GM18873 (cell line): ENCODE measurements around the gene EBF4.

Source experiments
- ATAC-seq: cut with Tn5 transposase; IDR thresholded peaks from one replicate; pipeline ENCODE4 v1.9.1; 2021; ENCODE audit warnings: mild to moderate bottlenecking, moderate library complexity, moderate number of reproducible peaks; ENCODE audit not compliant: unreplicated experiment, low FRiP score

The EBF4 gene

GRCh38 chr20:2741881-2742280 lies 49.3 kb downstream of the EBF4 start:
- ATAC-seq = no peak

DNA sequence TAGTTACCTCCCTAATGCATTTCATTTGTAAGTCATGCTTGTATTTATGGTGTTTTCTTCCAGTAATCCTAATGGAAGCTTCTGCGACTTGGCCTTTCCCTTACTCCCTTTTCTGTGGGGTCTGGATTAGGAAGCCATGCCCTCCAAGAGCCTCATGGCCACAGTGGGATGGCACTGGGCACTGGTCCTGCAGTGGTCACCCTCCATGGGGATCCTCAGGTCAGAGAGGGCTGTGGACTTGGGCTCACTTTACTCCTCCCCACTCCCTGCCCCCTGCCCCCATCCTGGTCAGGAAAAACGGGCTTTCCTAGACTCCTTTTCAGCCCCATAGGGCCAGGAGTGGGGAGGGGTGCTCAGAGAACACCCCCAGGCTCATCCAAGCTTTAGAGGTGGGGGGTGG lies 49.9 kb downstream of the EBF4 start:
- ATAC-seq = no peak

GRCh38 chr20:2742934-2743559 lies 50.5 kb downstream of the EBF4 start:
- ATAC-seq = no peak

GRCh38 chr20:2745060-2745910 lies 52.7 kb downstream of the EBF4 start:
- no peak for ATAC-seq

GRCh38 chr20:2745936-2746635 lies 53.5 kb downstream of the EBF4 start:
- ATAC-seq = no peak

DNA sequence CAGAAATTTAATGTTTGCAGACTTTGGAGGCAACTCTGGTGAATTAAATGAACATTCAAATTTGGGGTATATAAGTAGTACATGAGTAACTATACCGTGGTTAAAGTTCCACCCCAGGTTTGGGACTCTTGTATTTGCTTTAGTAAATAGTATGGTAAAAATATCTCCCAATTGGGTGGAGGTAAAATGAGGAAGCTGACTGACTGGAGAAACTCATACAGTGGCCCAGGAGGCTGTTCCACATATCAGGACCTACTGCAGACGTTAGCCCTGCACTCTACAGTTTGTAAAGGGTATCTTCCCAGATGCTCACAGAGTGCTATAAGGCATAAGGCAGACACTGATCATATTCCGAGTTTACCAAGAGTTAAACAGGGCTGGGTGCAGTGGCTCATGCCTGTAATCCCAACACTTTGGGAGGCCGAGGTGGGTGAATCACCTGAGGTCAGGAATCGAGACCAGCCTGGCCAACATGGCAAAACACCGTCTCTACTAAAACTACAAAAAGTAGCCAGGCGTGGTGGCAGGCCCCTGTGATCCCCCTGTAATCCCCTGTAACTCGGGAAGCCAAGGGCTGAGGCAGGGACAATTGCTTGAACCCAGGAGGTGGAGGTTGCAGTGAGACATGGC lies 54.2 kb downstream of the EBF4 start:
- ATAC-seq = no peak

- ATAC-seq = no peak
Measured at GRCh38 chr20:2747676-2748235, 55.2 kb downstream of the EBF4 start.

DNA sequence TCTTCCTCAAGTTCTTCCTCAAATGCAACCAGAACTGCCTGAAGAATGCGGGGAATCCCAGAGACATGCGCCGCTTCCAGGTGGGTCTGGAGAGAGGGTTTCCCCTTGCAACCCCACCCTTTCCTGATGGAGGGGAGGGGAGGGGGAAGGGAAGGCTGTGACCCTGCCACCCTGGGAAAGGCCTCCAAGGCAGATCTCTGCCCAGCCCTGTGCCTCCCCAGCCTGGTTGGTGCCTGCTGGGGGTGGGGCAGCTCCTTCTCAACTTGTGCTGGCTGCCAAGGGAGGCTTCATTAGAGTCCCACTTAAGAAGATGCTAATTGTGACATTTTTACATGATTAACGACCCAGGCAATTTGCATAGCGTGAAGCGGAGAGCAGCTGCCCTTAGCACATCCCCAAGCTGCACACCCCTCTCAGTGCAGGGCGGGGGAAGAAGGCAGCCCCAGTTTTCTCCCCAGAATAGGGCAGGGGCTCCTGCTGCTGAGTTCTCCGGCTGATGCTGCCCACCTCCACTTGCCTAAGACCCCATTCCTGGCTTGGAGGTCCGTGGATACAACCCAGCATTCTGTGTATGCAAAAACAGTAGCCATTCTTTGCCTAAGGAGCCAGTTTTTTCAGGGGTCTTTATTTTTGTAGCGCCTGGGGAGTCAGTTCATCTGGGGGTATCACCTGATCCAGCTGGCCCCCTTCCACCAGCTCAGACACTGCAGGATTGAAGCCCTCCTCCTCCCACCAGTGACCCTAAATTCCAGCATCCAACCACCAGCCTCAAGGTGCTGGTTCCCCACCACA lies 56.2 kb downstream of the EBF4 start:
- ATAC-seq = no peak

- ATAC-seq = no peak
Measured at GRCh38 chr20:2749343-2749950, 56.9 kb downstream of the EBF4 start.

GRCh38 chr20:2749951-2750490 lies 57.4 kb downstream of the EBF4 start:
- no peak for ATAC-seq

GRCh38 chr20:2750491-2751251 lies 58.1 kb downstream of the EBF4 start:
- no peak for ATAC-seq

- no peak for ATAC-seq
Measured at GRCh38 chr20:2751347-2751877, 58.8 kb downstream of the EBF4 start.

DNA sequence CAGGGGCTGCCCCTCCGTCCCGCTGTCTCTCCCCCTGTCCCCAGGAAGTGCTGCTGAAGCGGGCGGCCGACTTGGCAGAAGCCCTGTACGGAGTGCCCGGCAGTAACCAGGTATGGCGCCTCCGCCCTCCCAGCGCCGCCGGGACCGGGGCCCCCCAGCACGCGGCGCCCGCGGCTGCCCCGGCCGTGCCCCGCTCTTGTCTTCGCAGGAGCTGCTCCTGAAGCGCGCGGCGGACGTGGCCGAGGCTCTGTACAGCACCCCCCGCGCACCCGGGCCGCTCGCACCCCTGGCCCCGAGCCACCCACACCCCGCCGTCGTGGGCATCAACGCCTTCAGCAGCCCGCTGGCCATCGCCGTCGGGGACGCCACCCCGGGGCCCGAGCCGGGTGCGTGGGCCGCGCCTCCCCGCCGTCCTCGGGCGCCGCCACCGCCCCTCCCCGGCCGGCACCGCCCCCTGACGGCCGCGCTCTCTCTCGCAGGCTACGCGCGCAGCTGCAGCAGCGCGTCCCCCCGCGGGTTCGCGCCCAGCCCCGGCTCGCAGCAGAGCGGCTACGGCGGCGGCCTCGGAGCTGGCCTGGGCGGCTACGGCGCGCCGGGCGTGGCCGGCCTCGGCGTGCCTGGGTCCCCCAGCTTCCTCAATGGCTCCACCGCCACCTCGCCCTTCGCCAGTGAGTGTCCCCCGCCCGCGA lies 59.4 kb downstream of the EBF4 start:
- no peak for ATAC-seq

DNA sequence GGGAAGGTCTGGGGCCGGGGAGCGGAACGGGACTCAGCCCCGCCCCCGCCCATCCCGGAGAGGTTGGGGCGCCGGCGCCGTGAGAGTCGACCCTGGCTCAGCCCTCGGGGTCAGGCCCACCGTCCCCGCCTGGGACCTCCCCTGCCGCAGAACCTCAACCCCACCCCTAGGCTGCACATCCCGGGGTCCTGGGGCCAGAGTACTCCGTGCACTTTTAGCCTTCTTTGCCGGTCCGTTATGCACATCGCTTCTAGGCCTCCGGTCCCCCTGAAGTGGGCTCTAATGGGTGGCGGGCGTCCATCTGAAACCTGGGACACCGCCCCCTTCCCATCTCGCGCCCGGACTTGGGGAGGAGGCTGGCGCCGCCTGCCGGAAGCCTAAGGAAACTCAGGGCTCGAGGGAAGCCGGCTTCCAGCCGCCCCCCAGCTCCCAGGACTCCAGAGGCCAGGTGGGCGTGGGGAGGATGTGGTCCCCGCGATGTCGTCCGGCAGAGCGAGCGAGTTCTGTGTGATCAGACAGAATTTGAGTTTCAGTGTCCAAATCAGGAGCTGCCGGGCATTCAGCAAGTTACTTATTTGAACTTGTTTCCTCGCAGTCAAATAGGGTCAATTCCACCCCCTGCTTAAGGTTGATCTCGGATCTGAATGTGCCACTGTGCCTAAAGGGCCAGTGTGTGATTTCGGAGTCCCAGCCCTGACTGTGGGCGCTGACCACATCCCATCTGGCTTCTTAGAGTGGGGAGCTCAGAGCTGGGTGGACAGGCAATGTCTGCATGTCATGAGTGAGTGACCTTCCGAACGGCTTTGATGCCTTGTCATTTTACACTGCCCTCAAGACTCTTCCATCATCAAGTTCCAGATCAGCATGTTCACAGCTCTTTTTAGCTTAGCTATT lies 60.2 kb downstream of the EBF4 start:
- no peak for ATAC-seq

DNA sequence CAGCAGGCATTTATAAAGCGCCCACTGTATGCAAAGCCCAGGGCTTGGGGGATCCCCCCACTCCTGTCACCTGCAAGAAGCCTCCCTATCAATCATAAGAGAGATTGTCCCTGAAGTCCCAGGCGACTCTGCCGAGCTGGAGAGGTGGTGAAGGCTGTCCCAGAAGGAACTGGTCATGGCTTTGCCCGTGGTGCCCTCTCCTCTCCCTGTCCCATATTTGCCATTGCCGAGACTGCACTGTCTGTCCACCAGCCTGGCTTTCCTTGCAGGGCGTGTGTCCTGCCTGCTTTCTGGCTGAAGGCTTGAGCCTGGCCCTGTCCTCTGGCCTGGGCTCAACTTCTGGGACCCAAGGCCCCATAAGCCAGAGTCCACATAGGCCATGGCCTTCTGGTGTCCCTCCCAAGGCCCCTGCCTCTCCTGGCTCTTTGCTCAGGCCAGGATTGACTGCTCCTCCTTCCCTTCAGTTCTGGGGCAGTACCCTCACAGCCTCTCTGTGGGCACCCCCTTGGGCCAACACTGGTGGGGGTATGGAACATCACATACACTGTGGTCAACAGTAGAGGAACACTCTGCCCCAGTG lies 61.0 kb downstream of the EBF4 start:
- ATAC-seq = no peak

DNA sequence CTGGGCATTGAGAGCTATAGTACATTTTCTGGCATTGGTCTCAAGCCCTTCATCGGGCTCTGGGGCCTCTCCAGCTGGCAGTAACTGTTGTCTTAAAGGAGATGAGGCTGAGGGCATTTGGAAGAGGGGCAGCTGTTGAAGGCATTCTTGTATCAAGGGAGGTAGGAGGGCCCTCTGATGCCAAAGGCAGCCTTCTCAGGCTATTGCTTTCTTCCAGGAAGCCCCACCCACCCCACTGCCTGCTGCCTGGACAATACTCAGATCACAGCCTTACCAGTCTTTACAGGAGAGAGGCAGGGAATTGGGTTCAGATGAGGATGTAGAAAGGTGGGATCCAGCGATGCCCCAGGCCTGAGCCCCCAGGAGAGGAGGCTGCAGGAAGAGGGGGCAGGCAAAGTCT lies 61.8 kb downstream of the EBF4 start:
- ATAC-seq = no peak
